SK-N-SH (cell line): ENCODE results near the gene MCRIP2. TPM values are rescaled to one million over a fixed set of nuclear protein-coding genes. Genes with fewer than 3 reads are reported as not detected.

Source experiments
- CTCF ChIA-PET: fragments of 300-600, 350-600 bp; formaldehyde crosslinking; extraction: SDS; loops from one replicate; lab custom pipeline; 2021; lab: Yijun Ruan, JAX
- POLR2A ChIA-PET: fragments of 350-600 bp; sonication (Branson Sonifier 250); formaldehyde crosslinking; extraction: SDS; loops from one replicate; lab custom pipeline; 2020; ENCODE audit warnings: antibody characterized with exemption, inconsistent platforms; lab: Yijun Ruan, JAX
- DNase-seq: peaks from one replicate; pipeline ENCODE4 v3.0.0; 2012
- H2AFZ ChIP-seq: fragments of 200-600 bp; sonication (generic); 2 replicates; pipeline ENCODE4 v1.8.1; 2016; ENCODE audit warnings: antibody characterized with exemption, mild to moderate bottlenecking, low read depth
- H3F3A ChIP-seq: fragments of 200-600 bp; sonication (generic); replicated peaks from 2 replicates; pipeline ENCODE3; 2016; ENCODE audit warnings: antibody characterized with exemption, mild to moderate bottlenecking; ENCODE audit not compliant: insufficient read depth
- H3K27ac ChIP-seq, 2 experiments: fragments of 200-500 bp in 1 of 2; fragments of 200-600 bp in 1 of 2; sonication (Bioruptor generic) in 1 of 2; sonication (generic), shearing (Covaris generic) in 1 of 2; 2 replicates each; pipeline versions ENCODE4 v1.5.1 to v1.6.1; 2014 to 2016; ENCODE audit warnings: low read depth in 2 of 2, inconsistent platforms in 1 of 2, low read length in 1 of 2, mild to moderate bottlenecking in 1 of 2, mixed read lengths in 1 of 2
- H3K27me3 ChIP-seq: fragments of 200-600 bp; sonication (generic), shearing (Covaris generic); 2 replicates; pipeline ENCODE4 v1.6.1; 2016; ENCODE audit warnings: mixed run types; ENCODE audit not compliant: insufficient read depth
- H3K36me3 ChIP-seq, 2 experiments: fragments of 200-500 bp in 1 of 2; fragments of 200-600 bp in 1 of 2; sonication (Bioruptor generic) in 1 of 2; sonication (generic) in 1 of 2; replicated peaks in 1 of 2; 2 replicates each; pipeline versions ENCODE3 to v1.5.1; 2014 to 2016; ENCODE audit warnings: low read length in 1 of 2, mild to moderate bottlenecking in 1 of 2; ENCODE audit not compliant: insufficient read depth in 2 of 2, control insufficient read depth in 1 of 2
- H3K4me1 ChIP-seq, 2 experiments: fragments of 200-500 bp in 1 of 2; fragments of 200-600 bp in 1 of 2; sonication (Bioruptor generic) in 1 of 2; sonication (generic), shearing (Covaris generic) in 1 of 2; 2 replicates each; pipeline versions ENCODE4 v1.5.1 to v1.6.1; 2014 to 2016; ENCODE audit warnings: low read depth in 1 of 2, low read length in 1 of 2, mixed run types in 1 of 2; ENCODE audit not compliant: insufficient read depth in 2 of 2, control insufficient read depth in 1 of 2
- H3K4me2 ChIP-seq: fragments of 200-600 bp; sonication (generic), shearing (Covaris generic); 2 replicates; pipeline ENCODE4 v1.6.1; 2017; ENCODE audit warnings: mixed run types
- H3K4me3 ChIP-seq, 2 experiments: fragments of 200-500 bp in 1 of 2; fragments of 200-600 bp in 1 of 2; sonication (Bioruptor generic) in 1 of 2; sonication (generic), shearing (Covaris generic) in 1 of 2; 2 replicates each; pipeline versions ENCODE4 v1.5.1 to v1.8.1; 2014 to 2016; ENCODE audit warnings: low read depth in 2 of 2, inconsistent platforms in 1 of 2, low read length in 1 of 2, mild to moderate bottlenecking in 1 of 2, mixed read lengths in 1 of 2, moderate library complexity in 1 of 2
- H3K79me2 ChIP-seq: fragments of 200-600 bp; sonication (generic); 2 replicates; pipeline ENCODE4 v1.8.1; 2017; ENCODE audit warnings: mild to moderate bottlenecking; ENCODE audit not compliant: insufficient read depth
- H3K9ac ChIP-seq: fragments of 200-600 bp; sonication (generic); 2 replicates; pipeline ENCODE4 v1.6.1; 2017; ENCODE audit warnings: mixed run types
- H3K9me2 ChIP-seq: fragments of 200-600 bp; sonication (generic); 2 replicates; pipeline ENCODE4 v1.6.1; 2017; ENCODE audit warnings: mixed run types
- H3K9me3 ChIP-seq: fragments of 200-600 bp; sonication (generic); 2 replicates; pipeline ENCODE4 v1.6.1; 2017; ENCODE audit warnings: mixed run types, mild to moderate bottlenecking, moderate library complexity
- H4K20me1 ChIP-seq: fragments of 200-600 bp; sonication (generic); 2 replicates; pipeline ENCODE4 v1.6.1; 2017; ENCODE audit warnings: mild to moderate bottlenecking, mixed run types; ENCODE audit not compliant: insufficient read depth
- CHD2 ChIP-seq: fragments of 150-350 bp; IDR thresholded peaks from 2 replicates; pipeline ENCODE4 v1.6.1; 2018; ENCODE audit warnings: low read length; ENCODE audit not compliant: partially characterized antibody
- CTCF ChIP-seq: fragments of 200-600 bp; sonication (generic); IDR thresholded peaks from 2 replicates; pipeline ENCODE4 v1.6.1; 2017; ENCODE audit warnings: antibody characterized with exemption, mild to moderate bottlenecking, moderate library complexity
- ELF1 ChIP-seq: IDR thresholded peaks from 2 replicates; pipeline ENCODE4 v1.4.0; 2012
- FOSL2 ChIP-seq: IDR thresholded peaks from 2 replicates; pipeline ENCODE4 v1.4.0; 2012; ENCODE audit warnings: low read depth, mild to moderate bottlenecking, moderate library complexity, borderline replicate concordance
- GABPA ChIP-seq: IDR thresholded peaks from 2 replicates; pipeline ENCODE4 v1.4.0; 2012; ENCODE audit warnings: low read depth, mild to moderate bottlenecking
- GATA2 ChIP-seq: sonication (generic); formaldehyde crosslinking; IDR thresholded peaks from 2 replicates; pipeline ENCODE4 v1.5.0; 2020; ENCODE audit warnings: mild to moderate bottlenecking, missing genetic modification reagents
- IRF3 ChIP-seq: fragments of 150-350 bp; IDR thresholded peaks from 2 replicates; pipeline ENCODE4 v1.6.1; 2016; ENCODE audit warnings: mild to moderate bottlenecking, low read depth, low read length
- MAX ChIP-seq: IDR thresholded peaks from 2 replicates; pipeline ENCODE4 v1.4.0; 2012; ENCODE audit warnings: low read depth
- NFIC ChIP-seq: IDR thresholded peaks from 2 replicates; pipeline ENCODE4 v1.4.0; 2012; ENCODE audit warnings: borderline replicate concordance
- NRF1 ChIP-seq: IDR thresholded peaks from 2 replicates; pipeline ENCODE4 v1.6.1; 2012; ENCODE audit warnings: low read depth, mild to moderate bottlenecking, low read length
- PBX3 ChIP-seq: IDR thresholded peaks from 2 replicates; pipeline ENCODE4; 2012
- RAD21 ChIP-seq: IDR thresholded peaks from 2 replicates; pipeline ENCODE4 v1.6.1; 2012; ENCODE audit warnings: mild to moderate bottlenecking, low read length
- RCOR1 ChIP-seq: fragments of 150-350 bp; IDR thresholded peaks from 2 replicates; pipeline ENCODE4 v1.6.1; 2017; ENCODE audit warnings: antibody characterized with exemption, low read length
- RFX5 ChIP-seq: IDR thresholded peaks from 2 replicates; pipeline ENCODE4 v1.6.1; 2012; ENCODE audit warnings: mild to moderate bottlenecking, improper control_type of control experiment, low read length
- SIN3A ChIP-seq: IDR thresholded peaks from 2 replicates; pipeline ENCODE4 v1.6.1; 2012; ENCODE audit warnings: low read depth, mild to moderate bottlenecking, low read length, moderate library complexity, borderline replicate concordance
- TAF1 ChIP-seq: IDR thresholded peaks from 2 replicates; pipeline ENCODE4 v1.6.1; 2012; ENCODE audit warnings: low read depth, mild to moderate bottlenecking, low read length, moderate library complexity, borderline replicate concordance
- USF1 ChIP-seq: IDR thresholded peaks from 2 replicates; pipeline ENCODE4 v1.4.0; 2012; ENCODE audit warnings: low read depth, borderline replicate concordance
- USF2 ChIP-seq: fragments of 150-350 bp; IDR thresholded peaks from 2 replicates; pipeline ENCODE4 v1.6.1; 2017; ENCODE audit warnings: antibody characterized with exemption, low read length, low read depth, borderline replicate concordance
- YY1 ChIP-seq: IDR thresholded peaks from 2 replicates; pipeline ENCODE4 v1.4.0; 2012; ENCODE audit warnings: low read depth, mild to moderate bottlenecking
- WGBS: methylation state at CpG from one replicate; pipeline ENCODE4 v1.1.6; 2017; ENCODE audit warnings: low lambda C conversion rate; 5-methylcytosine and 5-hydroxymethylcytosine counted together
- polyA plus RNA-seq, 3 experiments: library from polyadenylated mRNA; depleted of rRNA; stranded (reverse); fragments of >200 nt; gene quantifications; 2 replicates each; pipeline ENCODE4 v1.2.3, GENCODE V29; 2012

The MCRIP2 gene
- polyA plus RNA-seq, 1 of the 3 experiments (the other 2 are of a cell fraction) = 36.9 TPM

GRCh38 chr16:637081-638018 lies 4.3 kb upstream of the MCRIP2 start:
- POLR2A ChIA-PET = interaction anchor here (0.7 to 1.6 kb wide), 4 partner anchors 12 to 72 kb away, joined by 3 to 5 read pairs (median 4); partner anchors contain the start of genes RAB40C and WDR90
- Histone ChIP-seq H3F3A (peaks cover 13% of the 10 kb centered on the region), H3K36me3 (peaks cover 0 to 16% of the 10 kb centered on the region in 2 experiments), H3K27ac (peak overlapping the region; percentile 94 to 98), H3K9ac (peak overlapping the region; percentile 90; the same call in 1 of the 2 replicates), H2AFZ (peak overlapping the region; percentile 84; the same call in 1 of the 2 replicates), H3K4me2 (peak overlapping the region; percentile 90), H3K4me3 (peak overlapping the region; percentile 78 to 87), H3K9me3 (no peaks in the 10 kb centered on the region)
- 27% methylated on average over 7 of the region's 53 CpGs for WGBS
- peak; percentile 100 for DNase-seq
- TF ChIP-seq USF1 = peak; percentile 34; the same call in 1 of the 2 replicates
- no peak for TF ChIP-seq NRF1
- TF ChIP-seq, all 33 proteins: peak for 1
- Histone ChIP-seq H3K9me2 (no peaks in the 10 kb centered on the region), H3K79me2 (peaks cover 12% of the 10 kb centered on the region; the same call in 1 of the 2 replicates), H3K4me1 (peaks cover 0 to 34% of the 10 kb centered on the region in 2 experiments; a peak in 1 of 4 replicates), H4K20me1 (no peaks in the 10 kb centered on the region; the same call in 1 of the 2 replicates), H3K27me3 (no peaks in the 10 kb centered on the region)
- CTCF ChIA-PET = interaction anchor here (1.0 to 2.2 kb wide), 4 partner anchors 11 to 75 kb away, joined by 3 to 11 read pairs (median 8); partner anchors contain the start of gene WDR90

GRCh38 chr16:638034-638543 lies 3.5 kb upstream of the MCRIP2 start:
- Histone ChIP-seq H2AFZ (no peak overlapping the region), H3K36me3 (peaks cover 0 to 12% of the 10 kb centered on the region in 2 experiments), H3K4me1 (peaks cover 5 to 41% of the 10 kb centered on the region in 2 experiments; a peak in 2 of 4 replicates), H3K4me2 (no peak overlapping the region), H3F3A (peaks cover 13% of the 10 kb centered on the region), H3K27ac (no peak overlapping the region; a peak in 1 of 4 replicates), H3K9me2 (no peaks in the 10 kb centered on the region), H3K4me3 (no peak overlapping the region), H4K20me1 (no peaks in the 10 kb centered on the region; the same call in 1 of the 2 replicates), H3K79me2 (peaks cover 19% of the 10 kb centered on the region; the same call in 1 of the 2 replicates), H3K9ac (no peak overlapping the region), H3K9me3 (no peaks in the 10 kb centered on the region), H3K27me3 (no peaks in the 10 kb centered on the region)
- WGBS = 96% methylated on average over 13 of the region's 15 CpGs
- POLR2A ChIA-PET = no interaction called here
- no peak for DNase-seq
- CTCF ChIA-PET = interaction anchor here (0.9 to 1.4 kb wide), 5 partner anchors 10 to 30 kb away, joined by 3 to 11 read pairs (median 5); partner anchors contain the start of genes RHOT2 and WDR90
- no peak for TF ChIP-seq RFX5
- no peak for TF ChIP-seq TAF1
- TF ChIP-seq USF2 = no peak
- no peak for TF ChIP-seq ELF1
- no peak for TF ChIP-seq IRF3
- TF ChIP-seq GATA2 (CRISPR knock-in tag) = no peak
- TF ChIP-seq RCOR1 = no peak
- no peak for TF ChIP-seq CTCF
- no peak for TF ChIP-seq PBX3
- no peak for TF ChIP-seq MAX
- TF ChIP-seq CHD2 = no peak
- no peak for TF ChIP-seq NFIC
- no peak for TF ChIP-seq YY1
- no peak for TF ChIP-seq GABPA
- no peak for TF ChIP-seq RAD21
- TF ChIP-seq FOSL2 = no peak
- TF ChIP-seq SIN3A = no peak
